BLaER1 treated with 17β-estradiol and CSF1 and Interleukin-3, amounts not matched to agents 10 nM and 100 nM (cell line): Measurements from ENCODE around the gene ADORA1.

Experiments used
- H3K27ac ChIP-seq, 11 experiments: shearing (Covaris generic); formaldehyde crosslinking; 2 replicates each; pipeline ENCODE4 v1.8.1; 2022
- H3K27me3 ChIP-seq, 11 experiments: shearing (Covaris generic); formaldehyde crosslinking; 2 replicates each; pipeline ENCODE4 v1.8.1; 2022
- H3K36me3 ChIP-seq, 11 experiments: shearing (Covaris generic); formaldehyde crosslinking; 2 replicates each; pipeline ENCODE4 v1.8.1; 2022
- H3K4me1 ChIP-seq, 10 experiments: shearing (Covaris generic); formaldehyde crosslinking; 2 replicates each; pipeline ENCODE4 v1.8.1; 2022
- H3K4me2 ChIP-seq, 11 experiments: shearing (Covaris generic); formaldehyde crosslinking; 2 replicates each; pipeline ENCODE4 v1.8.1; 2022
- H3K4me3 ChIP-seq, 10 experiments: shearing (Covaris generic); formaldehyde crosslinking; 2 replicates each; pipeline ENCODE4 v1.8.1; 2022
- H3K9ac ChIP-seq, 11 experiments: shearing (Covaris generic); formaldehyde crosslinking; 2 replicates each; pipeline ENCODE4 v1.8.1; 2022
- H3K9me3 ChIP-seq, 11 experiments: shearing (Covaris generic); formaldehyde crosslinking; replicated peaks in 1 of 11; 2 replicates each; pipeline ENCODE4 v1.8.1; 2022
- H4K20me1 ChIP-seq, 11 experiments: shearing (Covaris generic); formaldehyde crosslinking; 2 replicates each; pipeline ENCODE4 v1.8.1; 2022
- Cebpa-rat ChIP-seq, 11 experiments: shearing (Covaris generic); IDR thresholded peaks; 2 replicates each; pipeline ENCODE4 v1.8.1; 2022

Gene ADORA1

GRCh38 chr1:203189951-203190352 is 62.4 kb downstream of the ADORA1 start:
- H3K4me2 ChIP-seq: peak overlapping the region in 3 of 11 experiments; percentile 4 to 29 (median 15); a peak in 2 of 22 replicates
- peaks cover 24 to 52% (median 33%) of the 10 kb centered on the region in 10 experiments for H3K4me1 ChIP-seq
- no peak overlapping the region for H3K9ac ChIP-seq
- no peaks in the 10 kb centered on the region for H3K27me3 ChIP-seq
- no peaks in the 10 kb centered on the region for H3K36me3 ChIP-seq
- H3K27ac ChIP-seq: no peak overlapping the region
- H3K9me3 ChIP-seq: no peaks in the 10 kb centered on the region
- no peaks in the 10 kb centered on the region for H4K20me1 ChIP-seq
- TF ChIP-seq Cebpa-rat (IDR thresholded peaks at IDR 0.05): no peak
- H3K4me3 ChIP-seq: no peak overlapping the region

DNA sequence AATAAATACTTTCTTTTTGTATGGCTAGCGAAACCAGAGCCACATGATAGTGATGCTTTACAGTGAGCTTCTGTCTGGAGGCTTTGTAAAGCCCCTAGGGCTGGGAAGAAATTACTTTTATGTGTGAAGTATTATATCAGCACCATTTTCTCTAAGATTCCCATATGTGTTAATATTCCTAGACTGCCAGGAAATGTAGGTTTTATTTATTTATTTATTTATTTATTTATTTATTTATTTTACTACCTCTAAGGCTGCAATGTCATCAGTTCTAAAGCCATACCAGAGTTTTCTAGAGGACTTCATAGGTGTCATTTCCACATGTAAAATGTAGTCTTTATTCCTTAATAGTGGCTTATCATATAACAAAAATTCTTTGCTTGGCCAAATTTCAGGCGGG is 63.4 kb downstream of the ADORA1 start:
- Histone ChIP-seq H4K20me1 (no peaks in the 10 kb centered on the region), H3K4me1 (peaks cover 16 to 42% (median 26%) of the 10 kb centered on the region in 10 experiments), H3K9me3 (no peaks in the 10 kb centered on the region), H3K27me3 (no peaks in the 10 kb centered on the region), H3K36me3 (no peaks in the 10 kb centered on the region), H3K4me2 (peak overlapping the region in 1 of 11 experiments; percentile 16; a peak in 1 of 22 replicates), H3K27ac (no peak overlapping the region), H3K9ac (no peak overlapping the region), H3K4me3 (no peak overlapping the region)
- no peak for TF ChIP-seq Cebpa-rat (IDR thresholded peaks at IDR 0.05)

DNA sequence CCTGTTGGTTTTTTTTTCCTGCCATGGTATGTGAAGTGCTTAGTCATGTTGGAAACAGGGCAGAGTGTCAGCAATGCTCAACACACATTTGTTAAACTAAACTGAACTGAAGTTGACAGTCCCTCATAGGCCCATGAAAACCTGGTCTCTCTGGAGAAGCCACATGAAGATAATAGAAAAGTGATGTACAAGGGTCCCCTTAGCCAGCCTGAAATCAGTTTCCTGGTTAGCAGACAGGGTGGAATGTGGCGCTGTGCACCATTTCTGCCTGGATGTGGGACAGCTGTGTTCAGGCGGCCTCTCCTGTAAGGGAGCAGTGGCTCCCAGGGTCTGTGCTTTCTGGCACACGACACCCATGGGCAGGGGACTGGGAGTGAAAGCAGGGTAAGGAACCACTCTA is 68.8 kb downstream of the ADORA1 start:
- Histone ChIP-seq H3K9me3 (no peaks in the 10 kb centered on the region), H3K9ac (no peak overlapping the region), H4K20me1 (no peaks in the 10 kb centered on the region), H3K27ac (no peak overlapping the region), H3K4me2 (peak overlapping the region in 2 of 11 experiments; percentile 10 to 25; a peak in 3 of 22 replicates), H3K4me3 (no peak overlapping the region), H3K27me3 (no peaks in the 10 kb centered on the region), H3K4me1 (peaks cover 19 to 46% (median 29%) of the 10 kb centered on the region in 10 experiments; a peak in 19 of 20 replicates), H3K36me3 (no peaks in the 10 kb centered on the region)
- no peak for TF ChIP-seq Cebpa-rat (IDR thresholded peaks at IDR 0.05)

DNA sequence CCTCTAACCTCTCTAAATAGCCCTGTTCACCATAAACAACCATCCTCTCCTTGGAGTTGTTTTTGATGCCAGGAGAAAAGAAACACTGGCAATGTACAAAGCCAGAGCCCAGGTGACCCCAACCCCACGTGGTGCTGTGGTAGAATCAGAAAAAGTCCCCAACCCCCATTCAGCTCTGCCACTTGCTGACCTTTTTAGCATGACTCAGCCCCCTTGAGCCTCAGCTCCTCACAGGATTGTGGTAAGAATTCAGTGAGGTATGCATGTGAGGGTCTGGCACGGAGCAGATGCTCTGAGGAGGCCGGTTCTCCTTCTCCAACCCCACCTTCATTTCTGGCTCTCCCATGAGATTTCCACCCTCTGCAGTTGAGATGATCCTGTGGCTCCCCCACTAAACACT is 70.1 kb downstream of the ADORA1 start:
- Histone ChIP-seq H3K4me2 (peak overlapping the region in 8 of 11 experiments; percentile 12 to 60 (median 36); a peak in 13 of 22 replicates), H3K36me3 (no peaks in the 10 kb centered on the region), H3K27me3 (no peaks in the 10 kb centered on the region), H3K27ac (no peak overlapping the region), H3K9me3 (no peaks in the 10 kb centered on the region), H3K9ac (no peak overlapping the region), H4K20me1 (no peaks in the 10 kb centered on the region), H3K4me1 (peaks cover 19 to 59% (median 38%) of the 10 kb centered on the region in 10 experiments; a peak in 19 of 20 replicates), H3K4me3 (no peak overlapping the region)
- no peak for TF ChIP-seq Cebpa-rat (IDR thresholded peaks at IDR 0.05)

- no peak for TF ChIP-seq Cebpa-rat (IDR thresholded peaks at IDR 0.05)
- H4K20me1 ChIP-seq: no peaks in the 10 kb centered on the region
- peaks cover 19 to 71% (median 45%) of the 10 kb centered on the region in 10 experiments; a peak in 19 of 20 replicates for H3K4me1 ChIP-seq
- peak overlapping the region in 3 of 11 experiments; percentile 33 to 80 (median 72); a peak in 2 of 22 replicates for H3K27ac ChIP-seq
- H3K4me2 ChIP-seq: peak overlapping the region in 6 of 11 experiments; percentile 11 to 84 (median 74); a peak in 9 of 22 replicates
- no peaks in the 10 kb centered on the region for H3K9me3 ChIP-seq
- H3K36me3 ChIP-seq: no peaks in the 10 kb centered on the region
- no peak overlapping the region for H3K4me3 ChIP-seq
- no peaks in the 10 kb centered on the region for H3K27me3 ChIP-seq
- H3K9ac ChIP-seq: no peak overlapping the region
Measured at GRCh38 chr1:203199002-203199401, 71.5 kb downstream of the ADORA1 start.

- Histone ChIP-seq H3K27ac (peak overlapping the region in 3 of 11 experiments; percentile 33 to 80 (median 72); a peak in 3 of 22 replicates), H3K4me2 (peak overlapping the region in 9 of 11 experiments; percentile 11 to 84 (median 70); a peak in 12 of 22 replicates), H3K9ac (no peak overlapping the region), H4K20me1 (no peaks in the 10 kb centered on the region), H3K27me3 (no peaks in the 10 kb centered on the region), H3K4me3 (no peak overlapping the region), H3K4me1 (peaks cover 19 to 71% (median 45%) of the 10 kb centered on the region in 10 experiments; a peak in 19 of 20 replicates), H3K36me3 (no peaks in the 10 kb centered on the region), H3K9me3 (no peaks in the 10 kb centered on the region)
- no peak for TF ChIP-seq Cebpa-rat (IDR thresholded peaks at IDR 0.05)
Measured at GRCh38 chr1:203199481-203199815, 71.9 kb downstream of the ADORA1 start.

DNA sequence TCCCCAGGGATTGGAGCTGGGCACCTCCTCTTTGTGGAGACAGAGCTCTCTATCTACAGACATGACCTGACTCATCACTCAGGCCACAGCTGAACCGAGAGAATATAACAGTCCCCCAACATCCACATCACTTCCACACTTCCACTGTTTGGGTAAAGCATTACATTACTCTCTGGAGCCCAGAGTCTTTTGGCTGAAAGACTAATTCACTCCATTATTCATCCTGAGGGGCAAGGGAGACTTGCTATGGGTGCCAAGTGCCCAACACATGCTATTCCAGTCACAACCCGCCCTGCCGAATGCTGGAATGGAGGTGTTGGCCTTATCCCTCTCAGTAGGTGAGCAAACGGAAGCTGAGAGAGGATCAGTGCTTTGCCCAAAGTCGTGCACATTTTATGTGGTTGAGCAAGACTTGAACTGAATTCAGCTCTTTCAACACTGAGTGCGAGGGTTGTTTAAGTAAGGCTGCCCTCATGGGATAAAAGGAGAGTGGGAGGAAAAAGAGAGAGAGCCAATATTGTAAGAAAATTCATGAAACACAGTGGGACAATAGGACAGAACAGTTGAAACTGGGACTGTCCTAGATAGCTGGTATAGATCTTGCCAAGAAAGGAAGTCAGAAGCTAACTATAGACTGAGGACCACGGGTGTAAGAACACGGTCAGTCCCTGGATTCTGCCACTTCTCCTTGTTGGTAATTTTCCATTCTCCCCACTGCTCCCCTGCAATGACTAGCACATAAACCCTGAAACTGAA is 72.5 kb downstream of the ADORA1 start:
- 0 out of 22 replicates have a peak, but pooled peaks of 1 of the 11 experiments have one; percentile 7 for TF ChIP-seq Cebpa-rat (IDR thresholded peaks at IDR 0.05)
- Histone ChIP-seq H3K9me3 (no peaks in the 10 kb centered on the region), H3K4me2 (peak overlapping the region; percentile 11 to 84 (median 49); a peak in 18 of 22 replicates), H3K27me3 (no peaks in the 10 kb centered on the region), H4K20me1 (no peaks in the 10 kb centered on the region), H3K27ac (peak overlapping the region in 4 of 11 experiments; percentile 5 to 80 (median 73); a peak in 6 of 22 replicates), H3K4me3 (no peak overlapping the region), H3K36me3 (no peaks in the 10 kb centered on the region), H3K4me1 (peaks cover 19 to 71% (median 45%) of the 10 kb centered on the region in 10 experiments; a peak in 19 of 20 replicates), H3K9ac (peak overlapping the region in 2 of 11 experiments; percentile 2 to 14; a peak in 2 of 22 replicates)

GRCh38 chr1:203200916-203201315 is 73.4 kb downstream of the ADORA1 start:
- Histone ChIP-seq H3K27ac (peak overlapping the region in 4 of 11 experiments; percentile 5 to 80 (median 73); a peak in 5 of 22 replicates), H3K27me3 (no peaks in the 10 kb centered on the region), H3K4me2 (peak overlapping the region in 9 of 11 experiments; percentile 11 to 84 (median 70); a peak in 15 of 22 replicates), H3K4me1 (peaks cover 19 to 72% (median 45%) of the 10 kb centered on the region in 10 experiments; a peak in 19 of 20 replicates), H3K36me3 (no peaks in the 10 kb centered on the region), H3K9ac (peak overlapping the region in 1 of 11 experiments; percentile 2; a peak in 1 of 22 replicates), H3K9me3 (no peaks in the 10 kb centered on the region), H4K20me1 (no peaks in the 10 kb centered on the region), H3K4me3 (no peak overlapping the region)
- no peak for TF ChIP-seq Cebpa-rat (IDR thresholded peaks at IDR 0.05)

DNA sequence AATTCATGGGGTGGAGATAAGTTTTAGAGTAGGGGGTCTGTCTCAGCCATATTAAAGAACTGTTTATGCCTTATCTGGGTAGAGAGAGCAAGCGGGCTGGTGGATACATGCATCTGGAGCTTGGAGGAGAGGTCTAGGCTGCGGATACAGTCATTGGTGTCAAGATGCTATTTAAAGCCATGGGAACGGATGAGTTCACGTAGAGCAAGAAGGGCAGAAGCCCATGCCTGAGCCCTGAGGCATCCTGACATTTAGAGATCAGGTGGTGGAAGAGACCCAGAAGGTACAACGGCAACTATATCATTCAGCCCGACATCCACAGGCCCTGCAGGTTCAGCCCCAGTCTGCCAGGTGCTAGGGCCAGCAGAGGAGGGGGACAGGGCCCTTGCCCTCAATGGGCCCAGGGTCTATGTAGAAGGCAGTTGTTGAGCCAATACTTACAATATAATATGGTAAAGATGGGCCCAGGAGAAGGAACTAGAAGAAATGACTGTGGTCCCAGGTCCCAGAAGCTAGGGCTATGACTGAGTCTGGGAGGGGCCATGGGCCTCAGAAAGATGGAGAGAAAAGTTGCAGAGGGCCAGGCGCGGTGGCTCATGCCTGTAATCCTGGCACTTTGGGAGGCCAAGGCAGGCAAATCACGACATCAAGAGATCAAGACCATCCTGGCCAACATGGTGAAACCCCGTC is 74.1 kb downstream of the ADORA1 start:
- H3K4me1 ChIP-seq: peaks cover 19 to 73% (median 46%) of the 10 kb centered on the region in 10 experiments; a peak in 19 of 20 replicates
- no peak overlapping the region for H3K4me3 ChIP-seq
- H3K9ac ChIP-seq: peak overlapping the region in 1 of 11 experiments; percentile 50; a peak in 3 of 22 replicates
- no peak for TF ChIP-seq Cebpa-rat (IDR thresholded peaks at IDR 0.05)
- H3K27ac ChIP-seq: peak overlapping the region in 6 of 11 experiments; percentile 19 to 80 (median 62); a peak in 10 of 22 replicates
- H3K4me2 ChIP-seq: peak overlapping the region in 5 of 11 experiments; percentile 70 to 84 (median 78); a peak in 10 of 22 replicates
- H4K20me1 ChIP-seq: no peaks in the 10 kb centered on the region
- no peaks in the 10 kb centered on the region for H3K27me3 ChIP-seq
- H3K36me3 ChIP-seq: no peaks in the 10 kb centered on the region
- no peaks in the 10 kb centered on the region for H3K9me3 ChIP-seq
